Activated naive CD4-positive, alpha-beta T cell treated with Interleukin-2 at 50 U/mL for 16 hours (primary cell): ENCODE results near the gene CCDC66.

Experiments used
- DNase-seq: peaks from one replicate; pipeline ENCODE4 v3.0.0-alpha.2; 2020

The CCDC66 gene

GRCh38 chr3:56624725-56625124, 67.8 kb downstream of the CCDC66 start:
- no peak for DNase-seq

- no peak for DNase-seq
Observed at GRCh38 chr3:56629047-56629446, 72.1 kb downstream of the CCDC66 start.

DNA sequence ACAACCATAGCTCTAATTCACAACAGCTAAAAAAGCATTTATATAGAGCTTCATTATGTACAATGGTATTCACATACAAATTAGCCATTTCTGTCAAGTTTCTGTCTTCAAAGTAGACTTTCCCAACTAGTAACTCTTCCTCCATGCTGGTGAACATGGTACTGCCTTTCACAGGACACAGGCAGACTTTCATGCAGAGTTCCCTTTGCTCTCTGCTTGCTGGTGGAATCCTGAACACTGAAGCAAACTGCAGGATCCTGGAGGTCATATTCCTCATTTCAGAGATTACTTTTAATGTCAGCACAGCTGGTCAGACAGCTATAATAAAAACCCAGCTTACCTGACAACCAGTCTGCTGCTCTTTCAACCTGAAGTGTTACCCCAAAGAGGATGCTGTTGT, 72.5 kb downstream of the CCDC66 start:
- no peak for DNase-seq

DNA sequence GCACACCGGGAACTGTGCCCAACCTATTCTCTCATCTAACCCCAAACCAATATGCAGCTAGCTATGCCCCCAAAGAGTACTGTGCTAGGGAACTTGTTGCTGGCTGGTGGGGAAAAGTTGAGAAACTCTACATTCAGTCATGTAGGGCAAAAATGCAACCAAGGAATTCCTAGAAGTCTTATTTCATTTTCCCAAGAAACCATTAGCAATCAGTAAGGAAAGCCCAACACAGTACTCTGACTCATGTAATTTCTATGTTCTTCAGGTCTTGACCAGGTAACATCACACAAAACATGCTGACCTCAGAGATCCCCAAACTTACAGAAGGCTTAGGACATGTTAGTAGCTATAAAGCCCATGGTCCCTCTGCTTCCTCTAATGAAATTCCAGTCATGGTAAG, 74.0 kb downstream of the CCDC66 start:
- no peak for DNase-seq

DNA sequence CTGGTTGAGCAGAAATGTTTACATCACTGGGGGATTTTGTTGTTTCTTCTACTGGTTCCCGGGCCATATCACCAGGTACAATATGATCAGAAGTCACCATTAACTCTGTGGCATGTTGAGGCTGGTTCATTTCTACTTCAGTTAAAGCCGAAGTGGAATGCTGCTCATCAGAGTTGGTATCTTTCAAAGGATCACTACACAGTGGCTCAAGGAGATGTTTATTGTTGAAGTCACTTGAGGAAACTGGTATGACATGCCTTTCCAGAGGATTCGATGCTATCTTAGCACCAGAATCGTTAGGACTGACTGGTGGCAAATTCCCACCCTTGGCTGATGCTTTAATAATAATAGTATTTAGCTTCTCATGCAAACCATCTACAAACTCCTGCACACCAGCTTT, 76.2 kb downstream of the CCDC66 start:
- no peak for DNase-seq

DNA sequence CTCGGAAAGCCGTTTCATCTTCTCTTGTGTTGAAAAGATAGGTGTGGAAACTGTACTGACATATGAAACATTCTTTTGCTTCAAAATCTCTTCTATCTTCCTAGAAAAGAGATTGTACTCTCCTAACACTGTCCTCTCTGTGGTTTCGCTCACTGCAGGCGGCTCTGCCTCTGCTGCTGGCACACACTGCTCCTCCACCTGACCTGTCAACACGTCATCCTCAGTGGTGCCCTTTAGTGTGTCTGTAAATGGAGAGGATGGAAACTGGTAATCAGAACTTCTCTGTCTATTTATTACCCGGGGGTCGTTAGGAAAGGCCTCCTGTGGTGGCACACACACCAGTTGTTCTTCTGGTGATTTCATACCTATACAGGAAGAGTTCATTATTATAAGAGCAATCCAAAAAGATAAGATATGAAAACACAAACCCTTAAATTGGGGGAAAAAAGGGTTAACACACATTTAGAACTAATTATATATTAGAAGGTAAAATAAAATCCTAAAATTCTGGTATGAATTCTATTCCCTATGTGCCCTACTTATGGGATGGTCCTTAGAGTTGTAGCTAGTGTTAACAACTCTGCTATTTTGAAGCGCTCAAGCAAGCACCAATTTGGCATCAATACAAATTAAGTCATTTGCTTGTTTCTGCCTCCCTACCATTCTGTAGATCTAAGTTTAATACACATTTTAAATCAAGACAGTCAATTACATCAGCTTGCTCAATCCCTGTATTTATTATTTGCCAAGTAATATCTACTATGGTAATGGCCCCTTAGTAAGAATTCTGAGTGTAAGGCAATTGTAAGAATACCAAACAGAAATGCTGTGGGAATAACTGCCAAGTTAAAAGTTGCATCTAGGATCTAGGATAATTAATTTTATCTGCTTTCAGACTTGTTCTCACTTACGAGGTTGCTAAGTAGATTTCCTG, 76.9 kb downstream of the CCDC66 start:
- DNase-seq: no peak

DNA sequence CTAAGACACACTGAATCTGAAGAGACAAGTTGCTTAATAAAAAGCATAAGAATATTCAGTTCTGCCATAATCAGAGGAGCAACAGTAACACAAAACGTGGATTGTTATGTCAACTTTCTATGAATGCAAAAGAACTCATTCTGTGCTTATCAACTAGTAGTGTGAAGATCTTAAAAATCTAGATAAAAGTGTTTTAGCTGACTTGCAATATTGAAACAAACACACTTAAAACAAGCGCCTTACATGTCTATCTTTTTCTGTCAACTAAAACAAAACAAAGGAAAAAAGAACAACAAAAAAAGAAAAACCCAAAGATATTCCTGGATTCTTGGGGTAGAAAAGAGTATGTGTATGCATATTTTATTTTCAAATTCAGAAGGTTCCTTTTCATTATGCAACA, 88.4 kb downstream of the CCDC66 start:
- no peak for DNase-seq

GRCh38 chr3:56654460-56654859, 97.5 kb downstream of the CCDC66 start:
- DNase-seq: no peak

DNA sequence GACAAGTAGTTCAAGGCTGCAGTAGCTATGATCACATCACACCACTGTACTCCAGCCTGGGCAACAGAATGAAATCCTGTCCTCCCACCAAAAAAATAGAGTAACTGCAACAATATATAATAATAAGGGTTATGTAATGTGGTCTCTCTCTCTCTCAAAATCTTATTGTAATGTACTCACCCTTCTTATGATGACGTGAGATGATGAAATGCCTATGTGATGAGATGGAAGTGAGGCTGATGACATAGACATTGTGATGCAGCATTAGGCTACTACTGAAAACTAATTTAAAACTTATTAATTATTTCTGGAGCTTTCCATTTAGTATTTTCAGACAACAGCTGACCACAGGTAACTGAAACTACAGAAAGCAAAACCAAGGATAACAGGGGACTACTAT, 98.7 kb downstream of the CCDC66 start:
- DNase-seq: no peak

DNA sequence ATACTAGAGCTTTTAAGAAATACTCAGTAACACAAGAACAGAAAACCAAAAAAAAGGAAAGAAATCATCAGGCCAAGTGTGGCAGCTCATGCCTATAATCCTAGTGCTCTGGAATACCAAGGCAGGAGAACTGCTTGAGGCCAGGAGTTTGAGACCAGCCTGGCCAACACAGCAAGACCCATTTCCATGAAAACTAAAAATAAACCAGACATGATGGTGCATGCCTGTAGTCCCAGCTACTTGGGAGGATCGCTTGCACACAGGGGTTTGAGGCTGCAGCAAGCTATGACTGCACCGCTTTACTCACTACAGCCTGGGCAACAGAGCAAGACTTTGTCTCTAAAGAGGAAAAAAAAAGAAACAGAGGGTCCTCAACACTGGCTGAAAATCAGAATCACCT, 107.8 kb downstream of the CCDC66 start:
- no peak for DNase-seq

DNA sequence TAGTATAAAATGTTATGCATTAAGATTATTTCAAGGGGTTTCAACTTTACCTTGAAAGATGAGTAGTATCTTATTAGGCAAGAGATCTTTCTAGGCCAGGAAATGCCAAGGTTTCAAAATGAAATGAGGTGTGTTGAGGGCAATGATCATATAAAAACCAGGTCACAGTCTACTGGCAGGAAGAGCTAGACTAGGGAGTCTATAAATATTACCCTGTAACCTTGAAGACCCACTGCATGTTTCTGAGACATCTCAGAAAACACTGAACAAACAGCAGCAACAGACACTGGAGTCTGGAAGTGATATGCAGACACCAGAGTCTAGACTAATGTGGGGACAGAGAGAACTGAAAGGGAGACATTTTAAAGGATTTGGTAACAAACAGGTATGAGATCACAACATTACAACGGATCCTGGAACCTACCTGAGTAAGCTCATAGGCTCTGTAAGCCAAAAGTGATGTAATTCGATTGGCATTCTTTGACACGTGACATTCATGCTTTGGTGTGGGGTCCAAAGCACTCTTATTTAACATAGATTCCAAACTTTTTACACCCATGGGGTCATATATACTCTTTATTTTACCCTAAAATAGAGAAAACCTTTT, 111.1 kb downstream of the CCDC66 start:
- no peak for DNase-seq
